Right atrium auricular region (tissue), 2 donors: ENCODE measurements around the gene CIT. TPM values are rescaled to one million over a fixed set of nuclear protein-coding genes. Genes with fewer than 3 reads are reported as not detected.

Experiments
- DNase-seq: peaks from one replicate; pipeline ENCODE4 v3.0.0-alpha.2; 2019; ENCODE audit warnings: low spot score
- H3K27ac ChIP-seq, 2 donors: fragments of 200-600 bp; sonication (generic); 1 replicate in 1 of 2; 2 replicates in 1 of 2; pipeline ENCODE4 v1.5.1; 2016 to 2019
- H3K27me3 ChIP-seq, 2 donors: fragments of 200-600 bp; sonication (generic); one replicate each; pipeline versions ENCODE4 v1.5.1 to v1.6.0; 2017 to 2019
- H3K36me3 ChIP-seq: fragments of 200-600 bp; sonication (generic); one replicate; pipeline ENCODE4 v1.5.1; 2016
- H3K4me1 ChIP-seq, 2 donors: fragments of 200-600 bp; sonication (generic); one replicate each; pipeline versions ENCODE4 v1.5.1 to v1.6.0; 2017 to 2019
- H3K4me3 ChIP-seq, 2 donors: fragments of 200-600 bp; sonication (generic); 1 replicate in 1 of 2; 2 replicates in 1 of 2; pipeline ENCODE4 v1.5.1; 2017 to 2019; ENCODE audit warnings: mild to moderate bottlenecking in 1 of 2, moderate library complexity in 1 of 2
- H3K9me3 ChIP-seq, 2 donors: fragments of 200-600 bp; sonication (generic); one replicate each; pipeline ENCODE4 v1.5.1; 2019
- total RNA-seq, 2 donors: library from RNA; depleted of rRNA; stranded (reverse); fragments of >200 nt; gene quantifications; one replicate each; pipeline ENCODE4 v1.1.0, GENCODE V29; 2016
- TF ChIP-seq, protein P1 (sequence below), 2 donors: fragments of 200-600 bp; sonication (generic); IDR thresholded peaks; one replicate each; pipeline ENCODE4 v1.5.1; 2019; ENCODE audit warnings: antibody characterized with exemption in 2 of 2

The CIT gene
- total RNA-seq, 2 donors from 2014 or later = 0.79 to 1.2 TPM

DNA sequence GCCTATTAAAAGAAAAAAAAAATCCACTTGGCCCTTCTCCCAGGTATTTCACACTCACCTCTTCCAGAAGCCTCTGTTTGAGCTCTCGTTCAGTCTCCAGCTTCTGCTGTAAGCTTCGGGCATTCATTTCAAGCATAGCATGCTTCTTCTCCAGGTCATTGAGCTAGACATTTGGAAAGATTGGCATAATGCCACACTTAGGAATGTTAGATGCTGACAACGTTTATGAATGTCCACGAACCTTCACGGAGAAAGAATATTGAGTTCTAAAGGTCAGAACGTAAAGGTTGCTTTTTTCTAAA is 148.7 kb downstream of the CIT start:
- Histone ChIP-seq H3K9me3 (no peaks in the 10 kb centered on the region), H3K27ac (no peak overlapping the region), H3K4me1 (no peaks in the 10 kb centered on the region), H3K4me3 (no peak overlapping the region), H3K36me3 (no peaks in the 10 kb centered on the region), H3K27me3 (no peaks in the 10 kb centered on the region)
- TF ChIP-seq, protein P1, sequence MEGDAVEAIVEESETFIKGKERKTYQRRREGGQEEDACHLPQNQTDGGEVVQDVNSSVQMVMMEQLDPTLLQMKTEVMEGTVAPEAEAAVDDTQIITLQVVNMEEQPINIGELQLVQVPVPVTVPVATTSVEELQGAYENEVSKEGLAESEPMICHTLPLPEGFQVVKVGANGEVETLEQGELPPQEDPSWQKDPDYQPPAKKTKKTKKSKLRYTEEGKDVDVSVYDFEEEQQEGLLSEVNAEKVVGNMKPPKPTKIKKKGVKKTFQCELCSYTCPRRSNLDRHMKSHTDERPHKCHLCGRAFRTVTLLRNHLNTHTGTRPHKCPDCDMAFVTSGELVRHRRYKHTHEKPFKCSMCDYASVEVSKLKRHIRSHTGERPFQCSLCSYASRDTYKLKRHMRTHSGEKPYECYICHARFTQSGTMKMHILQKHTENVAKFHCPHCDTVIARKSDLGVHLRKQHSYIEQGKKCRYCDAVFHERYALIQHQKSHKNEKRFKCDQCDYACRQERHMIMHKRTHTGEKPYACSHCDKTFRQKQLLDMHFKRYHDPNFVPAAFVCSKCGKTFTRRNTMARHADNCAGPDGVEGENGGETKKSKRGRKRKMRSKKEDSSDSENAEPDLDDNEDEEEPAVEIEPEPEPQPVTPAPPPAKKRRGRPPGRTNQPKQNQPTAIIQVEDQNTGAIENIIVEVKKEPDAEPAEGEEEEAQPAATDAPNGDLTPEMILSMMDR (IDR thresholded peaks at IDR 0.05) = no peak
- no peak for DNase-seq

DNA sequence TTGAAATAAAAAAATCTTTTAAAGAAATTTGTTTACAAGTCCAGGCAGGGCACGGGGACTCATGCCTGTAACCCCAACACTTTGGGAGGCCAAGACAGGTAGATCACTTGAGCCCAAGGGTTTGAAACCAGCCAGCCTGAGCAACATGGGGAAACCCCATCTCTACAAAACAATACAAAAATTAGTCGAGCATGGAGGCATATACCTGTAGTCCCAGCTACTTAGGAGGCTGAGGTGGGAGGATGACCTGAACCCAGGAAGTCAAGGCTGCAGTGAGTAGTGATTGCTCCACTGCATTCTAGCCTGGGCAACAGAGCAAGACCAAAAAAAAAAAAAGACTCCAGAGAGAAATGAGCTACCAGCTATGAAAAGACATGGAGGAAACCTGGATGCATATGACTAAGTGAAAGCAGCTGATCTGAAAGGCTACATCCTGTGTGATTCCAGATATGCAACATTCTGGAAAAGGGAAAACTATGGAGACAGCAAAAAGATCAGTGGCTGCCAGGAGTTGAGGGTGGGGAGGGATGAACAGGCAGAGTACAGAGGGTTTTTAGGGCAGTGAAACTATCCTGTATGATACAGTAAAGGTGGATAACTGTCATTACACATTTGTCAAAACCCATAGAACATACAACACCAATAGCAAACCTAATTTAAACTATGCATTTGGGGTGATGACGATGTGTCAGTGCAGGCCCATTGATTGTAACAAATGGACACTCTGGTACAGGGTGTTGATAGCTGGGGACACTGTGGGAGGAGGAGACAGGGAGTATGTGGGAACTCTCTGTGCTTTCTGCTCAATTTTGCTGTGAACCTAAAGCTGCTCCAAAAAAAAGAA is 149.3 kb downstream of the CIT start:
- TF ChIP-seq, protein P1 (IDR thresholded peaks at IDR 0.05) = no peak
- H3K4me3 ChIP-seq = no peak overlapping the region
- H3K4me1 ChIP-seq = no peaks in the 10 kb centered on the region
- no peaks in the 10 kb centered on the region for H3K27me3 ChIP-seq
- no peak for DNase-seq
- H3K9me3 ChIP-seq = no peaks in the 10 kb centered on the region
- no peak overlapping the region for H3K27ac ChIP-seq
- no peaks in the 10 kb centered on the region for H3K36me3 ChIP-seq

DNA sequence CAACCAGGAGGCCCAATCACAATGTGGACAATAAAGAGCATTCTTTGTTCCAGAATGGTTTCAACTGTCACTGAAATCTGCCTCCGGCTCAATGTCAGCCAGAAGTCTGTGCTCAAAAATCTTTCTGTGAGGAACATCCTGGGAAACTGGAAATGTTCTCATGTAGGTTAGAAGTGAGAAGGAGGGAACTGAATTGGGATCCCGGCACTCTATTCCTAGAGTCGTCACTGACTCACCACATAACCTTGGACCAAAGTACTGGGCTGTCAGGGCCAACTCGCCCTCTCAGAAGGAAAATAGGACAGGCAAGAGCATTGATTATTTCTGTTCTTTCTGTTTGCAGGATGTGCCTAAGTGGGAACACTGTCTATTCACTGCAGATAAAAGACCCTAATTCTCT is 151.6 kb downstream of the CIT start:
- Histone ChIP-seq H3K27ac (no peak overlapping the region), H3K4me3 (no peak overlapping the region), H3K27me3 (no peaks in the 10 kb centered on the region), H3K4me1 (no peaks in the 10 kb centered on the region), H3K36me3 (no peaks in the 10 kb centered on the region), H3K9me3 (no peaks in the 10 kb centered on the region)
- TF ChIP-seq, protein P1 (IDR thresholded peaks at IDR 0.05) = no peak
- DNase-seq = no peak

- no peak for DNase-seq
- H3K27me3 ChIP-seq = no peaks in the 10 kb centered on the region
- H3K27ac ChIP-seq = no peak overlapping the region
- TF ChIP-seq, protein P1 (IDR thresholded peaks at IDR 0.05) = no peak
- peaks cover 0 to 8% of the 10 kb centered on the region in 2 donors for H3K4me1 ChIP-seq
- H3K9me3 ChIP-seq = no peaks in the 10 kb centered on the region
- no peaks in the 10 kb centered on the region for H3K36me3 ChIP-seq
- no peak overlapping the region for H3K4me3 ChIP-seq
These were observed 155.8 kb downstream of the CIT start for GRCh38 chr12:119721306-119721705.

DNA sequence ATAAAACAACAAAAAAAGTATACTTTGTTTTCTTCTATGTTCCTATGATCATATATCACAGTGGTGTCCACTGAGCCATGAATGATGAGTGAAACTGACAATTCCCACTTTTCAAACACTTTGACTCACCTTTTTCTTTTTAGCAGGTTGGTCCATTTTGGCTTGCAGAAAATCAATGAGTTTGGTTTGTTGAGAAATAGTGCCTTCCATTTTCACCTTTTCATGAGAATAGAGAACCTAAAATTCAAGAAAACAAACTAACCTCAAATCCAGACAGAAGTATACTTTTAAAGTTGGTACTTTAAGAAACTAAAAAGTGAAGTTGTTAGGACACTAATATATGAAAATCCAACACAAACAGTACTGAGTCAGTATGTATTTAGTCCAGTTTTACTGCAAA is 156.8 kb downstream of the CIT start:
- Histone ChIP-seq H3K9me3 (no peaks in the 10 kb centered on the region), H3K4me3 (no peak overlapping the region), H3K27me3 (no peaks in the 10 kb centered on the region), H3K4me1 (peaks cover 0 to 8% of the 10 kb centered on the region in 2 donors), H3K27ac (no peak overlapping the region), H3K36me3 (no peaks in the 10 kb centered on the region)
- TF ChIP-seq, protein P1 (IDR thresholded peaks at IDR 0.05) = no peak
- no peak for DNase-seq

DNA sequence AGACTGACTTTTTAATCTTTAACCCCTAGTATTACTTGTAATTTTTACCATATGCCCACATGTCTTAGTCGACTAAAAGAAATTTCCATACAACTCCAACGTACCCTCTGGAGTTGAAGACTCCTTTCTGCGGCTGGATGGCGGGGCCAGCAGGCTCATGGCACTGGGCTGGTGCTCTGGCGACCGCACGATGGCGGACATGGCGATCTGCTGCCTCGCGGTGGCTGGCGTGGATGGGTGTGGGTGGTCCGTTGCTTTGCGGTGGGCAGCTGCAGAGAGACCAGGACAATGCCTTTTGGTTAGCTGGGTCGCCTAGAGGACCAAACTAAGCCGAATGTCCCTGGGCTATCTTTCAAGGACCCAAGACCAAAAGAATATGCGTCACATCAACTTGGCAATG is 159.0 kb downstream of the CIT start:
- Histone ChIP-seq H3K27me3 (no peaks in the 10 kb centered on the region), H3K27ac (no peak overlapping the region), H3K4me1 (peaks cover 0 to 8% of the 10 kb centered on the region in 2 donors), H3K36me3 (no peaks in the 10 kb centered on the region), H3K9me3 (peaks cover 0 to 6% of the 10 kb centered on the region in 2 donors), H3K4me3 (no peak overlapping the region)
- TF ChIP-seq, protein P1 (IDR thresholded peaks at IDR 0.05) = no peak
- no peak for DNase-seq
